ENCODE data around the gene C11orf91.
"Not testable (repeated sequence)": the region's sequence is repeated elsewhere in the genome, so short reads cannot be mapped to it uniquely, and the experiment has no call there.

The C11orf91 gene, protein sequence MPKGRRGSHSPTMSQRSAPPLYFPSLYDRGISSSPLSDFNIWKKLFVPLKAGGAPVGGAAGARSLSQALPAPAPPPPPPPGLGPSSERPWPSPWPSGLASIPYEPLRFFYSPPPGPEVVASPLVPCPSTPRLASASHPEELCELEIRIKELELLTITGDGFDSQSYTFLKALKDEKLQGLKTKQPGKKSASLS

GRCh38 chr11:33700502-33701271 lies at the start of gene C11orf91:
Gene C11orf91, minus strand, starts transcription at chr11:33700826. Its CDS starts 86 bp downstream, at chr11:33700740.
- DNase-seq (ENCODE audit: low spot score), result peak; percentile 80

- DNase-seq (ENCODE audit: low spot score), result no peak
Measured at GRCh38 chr11:33747979-33748378, 47.4 kb upstream of the C11orf91 start.

DNA sequence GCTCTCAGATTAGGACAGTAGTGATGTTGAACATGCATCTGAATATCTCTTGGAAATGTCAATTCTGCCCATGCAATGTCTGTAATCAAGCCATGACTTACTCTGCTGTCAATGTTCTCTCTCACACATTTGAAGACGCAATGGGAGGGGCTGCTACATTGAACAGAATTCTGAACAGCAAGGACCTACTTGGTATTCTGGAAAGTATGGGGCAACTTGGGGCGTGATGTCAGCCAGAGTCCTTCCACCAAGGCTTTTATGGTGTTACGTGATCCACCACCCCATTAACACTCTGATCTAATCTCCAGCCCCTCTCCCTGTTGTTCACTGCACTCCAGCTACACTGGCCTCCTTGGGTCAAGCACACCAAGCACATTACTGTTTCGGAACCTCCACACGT lies 42.7 kb upstream of the C11orf91 start:
- no peak for DNase-seq (ENCODE audit: low spot score)

GRCh38 chr11:33742249-33742851 lies 41.7 kb upstream of the C11orf91 start:
- peak; percentile 42 for DNase-seq (ENCODE audit: low spot score)

- no peak for DNase-seq (ENCODE audit: low spot score)
Measured at GRCh38 chr11:33741806-33742205, 41.2 kb upstream of the C11orf91 start.

GRCh38 chr11:33737362-33737821 lies 36.8 kb upstream of the C11orf91 start:
- DNase-seq (ENCODE audit: low spot score), result no peak

- DNase-seq (ENCODE audit: low spot score), result peak; percentile 95
Measured at GRCh38 chr11:33736148-33736812, 35.7 kb upstream of the C11orf91 start, which contains the start of gene CD59. Gene CD59, minus strand, starts transcription at chr11:33736423. Its CDS starts 13,978 bp downstream, at chr11:33722445.

GRCh38 chr11:33735271-33736147 lies 34.9 kb upstream of the C11orf91 start:
- peak; percentile 40 for DNase-seq (ENCODE audit: low spot score)

GRCh38 chr11:33734441-33735270 lies 34.0 kb upstream of the C11orf91 start:
- peak; percentile 77 for DNase-seq (ENCODE audit: low spot score)

DNA sequence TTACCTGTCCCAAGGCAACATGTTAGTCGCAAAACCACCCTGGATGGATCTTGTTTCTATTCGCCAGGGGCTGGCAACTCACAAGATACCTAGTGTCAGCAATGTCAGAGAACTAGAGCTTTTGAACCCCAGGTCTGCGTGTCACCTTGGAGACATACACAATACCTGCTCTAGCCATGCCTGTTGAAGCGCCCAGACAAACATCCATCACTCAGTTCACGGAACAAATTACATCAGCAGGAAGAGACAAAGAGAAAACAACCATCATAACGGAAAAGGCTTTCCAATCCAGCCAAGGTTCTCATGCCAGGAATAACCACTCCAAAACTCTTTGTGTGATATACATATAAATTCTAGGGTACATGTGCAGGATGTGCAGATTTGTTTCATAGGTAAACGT lies 33.4 kb upstream of the C11orf91 start:
- peak; percentile 22 for DNase-seq (ENCODE audit: low spot score)

DNA sequence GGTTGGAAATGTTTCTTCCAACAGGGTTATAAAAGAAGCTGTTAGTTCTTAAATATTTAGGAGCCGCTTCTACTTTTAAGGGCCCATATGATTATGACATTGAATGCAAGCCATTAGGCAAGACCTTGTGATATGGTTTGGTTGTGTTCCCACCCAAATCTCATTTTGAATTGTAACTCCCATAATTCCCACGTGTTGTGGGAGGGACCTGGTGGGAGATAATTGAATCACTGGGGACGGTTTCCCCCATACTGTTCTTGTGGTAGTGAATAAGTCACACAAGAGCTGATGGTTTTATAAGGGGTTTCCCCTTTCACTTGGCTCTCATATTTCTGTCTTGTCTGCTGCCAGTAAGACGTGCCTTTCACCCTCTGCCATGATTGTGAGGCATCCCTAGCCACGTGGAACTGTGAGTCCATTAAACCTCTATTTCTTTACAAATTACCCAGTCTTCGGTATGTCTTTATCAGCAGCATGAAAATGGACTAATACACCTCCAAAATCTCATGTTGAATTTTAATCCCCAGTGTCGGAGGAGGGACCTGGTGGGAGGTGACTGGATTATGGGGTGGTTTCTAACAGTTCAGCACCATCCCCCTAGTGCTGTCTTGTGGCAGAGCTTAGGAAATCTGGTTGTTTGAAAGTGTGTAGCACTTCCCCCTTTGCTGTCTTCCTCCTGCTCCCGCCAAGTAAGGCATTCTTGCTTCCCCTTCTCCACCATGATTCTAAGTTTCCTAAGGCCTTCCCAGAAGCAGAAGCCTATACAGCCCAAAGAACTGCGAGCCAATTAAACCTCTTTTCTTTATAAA lies 31.3 kb upstream of the C11orf91 start:
- no peak for DNase-seq (ENCODE audit: low spot score)

- no peak for DNase-seq (ENCODE audit: low spot score)
Measured at GRCh38 chr11:33730716-33731115, 30.1 kb upstream of the C11orf91 start.

- not testable (repeated sequence) for DNase-seq (ENCODE audit: low spot score)
Measured at GRCh38 chr11:33729072-33729664, 28.5 kb upstream of the C11orf91 start.

GRCh38 chr11:33727539-33727938 lies 26.9 kb upstream of the C11orf91 start:
- not testable (repeated sequence) for DNase-seq (ENCODE audit: low spot score)

- DNase-seq (ENCODE audit: low spot score), result no peak
Measured at GRCh38 chr11:33725496-33725895, 24.9 kb upstream of the C11orf91 start.

- DNase-seq (ENCODE audit: low spot score), result peak; percentile 45
Measured at GRCh38 chr11:33724644-33725035, 24.0 kb upstream of the C11orf91 start.

GRCh38 chr11:33723238-33723881 lies 22.7 kb upstream of the C11orf91 start:
- no peak for DNase-seq (ENCODE audit: low spot score)

- no peak for DNase-seq (ENCODE audit: low spot score)
Measured at GRCh38 chr11:33722590-33723234, 22.1 kb upstream of the C11orf91 start.
